ENCODE data around the gene RACK1. TPM values are rescaled to one million over a fixed set of nuclear protein-coding genes. Genes with fewer than 3 reads are reported as not detected.

The RACK1 gene
- total RNA-seq, 1 experiment from 2014 or later, result 1,864 TPM

DNA sequence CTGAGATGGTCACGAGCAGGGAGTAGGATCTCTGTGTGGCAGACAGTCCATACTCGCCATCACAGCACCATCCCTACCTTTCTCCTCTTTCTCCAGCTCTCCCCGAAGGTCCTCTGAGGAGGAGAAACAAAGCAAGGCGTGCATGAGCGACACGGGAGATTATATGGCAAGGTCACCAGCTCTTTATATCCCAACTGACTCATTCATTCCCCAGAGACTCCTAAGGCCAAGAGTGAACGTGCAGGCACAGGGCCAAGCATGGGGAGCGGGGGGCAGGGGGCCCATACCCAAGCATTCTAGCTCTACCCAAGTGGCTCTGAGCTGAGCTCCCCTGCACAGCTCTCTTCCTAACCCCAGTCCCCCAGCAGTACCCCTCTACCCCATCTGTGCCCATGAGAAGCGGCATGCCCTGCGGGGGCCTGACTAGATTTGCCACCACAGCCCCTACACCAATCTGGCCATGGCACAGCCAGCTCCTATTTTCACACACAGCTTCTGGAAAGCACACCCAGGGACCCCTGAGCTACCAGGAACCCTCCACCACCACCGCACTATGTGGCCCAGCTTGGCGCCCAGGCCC is 45.5 kb downstream of the RACK1 start:
- no peak for DNase-seq (ENCODE audit: low read depth)

DNA sequence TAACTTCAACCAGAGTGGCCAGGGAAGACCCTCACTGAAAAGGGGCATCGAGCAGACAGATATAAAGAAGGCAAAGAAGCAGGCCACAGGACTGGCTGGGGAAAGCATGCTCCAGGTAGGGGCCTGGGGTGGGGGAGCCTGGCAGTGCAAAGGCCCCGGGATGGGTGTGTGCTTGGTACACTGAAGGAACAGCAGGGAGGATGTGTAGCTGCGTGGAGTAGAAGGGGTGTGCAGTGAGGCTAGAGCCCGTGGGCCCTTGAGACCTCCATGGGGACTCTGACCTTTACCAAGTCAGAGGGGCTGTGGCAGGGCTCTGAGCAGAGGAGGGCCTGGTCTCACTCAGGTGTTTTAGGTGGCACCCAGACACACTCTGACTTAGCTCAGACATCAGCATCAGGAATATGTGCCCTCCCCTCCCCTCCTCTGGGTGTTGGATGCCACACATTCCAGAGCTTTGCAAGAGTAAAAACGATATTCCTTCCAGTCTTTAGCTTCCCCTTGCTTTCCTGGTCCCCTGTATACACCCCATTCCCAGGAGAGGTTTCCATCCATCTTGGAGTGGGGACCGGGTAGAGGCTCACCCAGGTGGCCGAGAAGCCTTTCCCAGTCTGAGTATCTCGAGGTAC is 46.3 kb downstream of the RACK1 start:
- DNase-seq (ENCODE audit: low read depth), result no peak

- no peak for DNase-seq (ENCODE audit: low read depth)
These were observed 48.4 kb downstream of the RACK1 start for GRCh38 chr5:181195249-181195761.

- no peak for DNase-seq (ENCODE audit: low read depth)
These were observed 49.0 kb downstream of the RACK1 start for GRCh38 chr5:181194489-181195248.

DNA sequence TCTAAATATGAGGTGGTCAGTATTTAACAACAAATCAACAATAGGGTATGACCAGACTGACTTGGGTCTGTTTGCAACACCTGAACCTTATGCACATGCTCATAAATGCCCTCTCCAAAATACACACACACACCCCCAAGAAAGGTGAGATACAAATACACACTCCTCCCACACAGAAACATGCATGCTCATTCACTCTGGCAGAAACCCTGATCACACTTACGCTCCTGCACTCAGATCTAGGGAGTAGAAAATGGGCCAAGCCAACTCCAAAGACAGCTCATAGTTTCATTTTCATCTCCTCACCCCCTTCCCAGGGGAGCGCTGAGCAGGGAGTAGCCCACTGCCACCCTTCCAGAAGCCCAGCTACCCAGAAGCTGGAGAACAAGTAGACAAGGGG is 50.0 kb downstream of the RACK1 start:
- no peak for DNase-seq (ENCODE audit: low read depth)

DNA sequence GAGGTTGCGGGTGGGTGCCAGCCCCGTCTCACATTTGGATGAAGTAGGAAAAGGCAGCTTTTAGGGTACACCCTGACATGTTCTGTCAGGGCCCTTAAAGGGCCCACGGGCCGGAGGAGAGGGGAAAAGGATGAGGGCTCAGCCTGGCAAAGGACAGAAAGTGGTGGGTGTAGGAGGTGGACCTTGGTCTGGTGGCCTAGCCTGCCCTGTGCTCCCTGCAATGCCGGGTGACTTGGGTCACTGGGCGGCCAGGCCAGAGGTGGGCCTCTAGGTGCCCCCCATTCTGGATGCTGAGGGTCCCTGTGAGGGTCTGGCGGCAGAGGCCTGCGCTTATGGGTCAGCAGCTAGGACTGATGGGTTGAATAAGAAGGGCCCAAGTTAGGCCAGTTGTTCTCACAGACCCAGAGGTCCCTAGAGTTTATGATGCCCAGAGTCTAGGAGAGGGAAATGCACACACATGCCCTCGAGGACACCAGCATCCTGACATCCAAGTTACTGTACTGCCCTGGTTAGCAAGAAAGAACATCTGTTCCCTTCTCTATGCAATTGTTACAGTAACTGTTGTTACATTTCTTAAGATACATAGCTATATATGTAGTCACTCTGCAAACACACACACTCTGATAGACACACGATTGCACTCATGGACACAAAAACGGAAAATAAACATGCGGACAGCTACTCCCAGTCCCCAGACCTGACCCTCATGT is 51.2 kb downstream of the RACK1 start:
- no peak for DNase-seq (ENCODE audit: low read depth)

DNA sequence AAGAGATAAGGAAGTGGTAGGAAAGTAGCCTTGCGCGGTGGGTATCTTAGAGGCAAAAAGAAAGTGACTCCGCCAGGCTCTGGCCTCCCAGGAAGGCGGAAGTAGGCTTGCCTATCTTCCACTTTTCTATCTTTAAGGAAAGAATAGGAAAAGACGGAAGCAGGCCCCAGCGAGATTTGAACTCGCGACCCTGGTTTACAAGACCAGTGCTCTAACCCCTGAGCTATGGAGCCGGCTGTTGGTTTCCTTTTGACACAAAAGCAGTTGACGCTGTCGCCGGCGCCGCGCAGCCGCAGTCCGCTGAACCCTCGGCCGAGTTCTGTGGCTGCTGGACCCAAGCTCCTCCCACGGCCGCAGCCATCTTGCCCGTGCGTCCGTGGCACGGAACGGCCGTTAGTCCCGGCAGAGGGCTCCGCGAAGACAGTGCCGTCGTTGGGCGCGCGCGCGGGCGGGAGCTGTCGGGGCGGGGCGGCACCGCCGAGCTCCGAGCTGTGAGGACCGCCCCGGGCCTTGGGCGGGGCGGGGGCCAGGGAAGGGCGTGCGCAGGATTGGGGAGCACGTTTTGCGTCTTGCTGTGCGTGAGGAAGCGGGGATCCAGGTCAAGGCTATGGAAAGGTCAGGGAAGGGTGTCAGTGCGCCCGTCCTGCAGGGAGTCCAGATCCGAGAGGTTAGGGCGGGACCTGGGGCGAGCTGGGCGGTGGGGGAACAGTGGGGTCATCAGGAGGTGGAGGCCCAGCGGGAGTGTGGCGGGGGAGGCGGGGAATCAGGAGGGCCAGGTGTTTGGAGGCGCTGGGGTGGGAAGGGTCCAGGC is 52.0 kb downstream of the RACK1 start:
- DNase-seq (ENCODE audit: low read depth), result peak; percentile 93

- DNase-seq (ENCODE audit: low read depth), result peak; percentile 39
These were observed 52.8 kb downstream of the RACK1 start for GRCh38 chr5:181190711-181191525.

DNA sequence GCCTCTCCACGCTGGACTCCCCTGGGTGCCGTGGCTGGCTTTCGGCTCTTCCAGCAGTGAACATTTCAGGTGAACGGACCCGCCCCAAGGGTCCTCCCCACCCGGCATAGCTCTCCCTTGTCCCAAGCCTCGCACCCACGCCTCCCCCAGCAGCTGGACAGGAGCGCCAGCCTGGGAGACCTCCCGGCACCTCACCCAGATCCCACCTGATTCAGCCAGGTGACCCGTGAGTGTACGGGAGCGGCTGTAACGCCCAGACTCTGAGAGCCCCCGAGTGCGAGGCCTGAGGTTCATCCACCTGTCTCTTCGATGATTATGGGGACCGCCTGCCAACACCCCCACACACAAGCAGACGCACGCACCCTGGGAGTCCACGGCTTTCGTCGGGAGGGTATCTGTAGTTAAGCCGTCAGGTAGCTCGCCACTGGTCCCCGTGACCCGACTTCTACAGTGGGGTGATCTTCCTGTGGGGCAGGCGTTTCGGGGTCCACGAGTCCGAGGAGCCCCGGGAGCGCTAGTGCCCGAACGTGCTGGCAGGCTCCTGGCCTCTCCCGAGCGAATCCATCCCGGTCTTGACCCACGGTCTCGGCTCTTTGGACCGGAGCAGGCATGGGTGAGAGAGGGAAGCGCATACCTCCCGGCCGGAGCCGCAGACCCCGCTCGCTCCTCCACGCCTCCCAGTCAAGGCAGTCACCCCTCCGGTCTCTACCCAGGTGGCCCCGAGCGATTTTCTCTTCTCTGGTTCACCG is 53.6 kb downstream of the RACK1 start:
- no peak for DNase-seq (ENCODE audit: low read depth)

DNA sequence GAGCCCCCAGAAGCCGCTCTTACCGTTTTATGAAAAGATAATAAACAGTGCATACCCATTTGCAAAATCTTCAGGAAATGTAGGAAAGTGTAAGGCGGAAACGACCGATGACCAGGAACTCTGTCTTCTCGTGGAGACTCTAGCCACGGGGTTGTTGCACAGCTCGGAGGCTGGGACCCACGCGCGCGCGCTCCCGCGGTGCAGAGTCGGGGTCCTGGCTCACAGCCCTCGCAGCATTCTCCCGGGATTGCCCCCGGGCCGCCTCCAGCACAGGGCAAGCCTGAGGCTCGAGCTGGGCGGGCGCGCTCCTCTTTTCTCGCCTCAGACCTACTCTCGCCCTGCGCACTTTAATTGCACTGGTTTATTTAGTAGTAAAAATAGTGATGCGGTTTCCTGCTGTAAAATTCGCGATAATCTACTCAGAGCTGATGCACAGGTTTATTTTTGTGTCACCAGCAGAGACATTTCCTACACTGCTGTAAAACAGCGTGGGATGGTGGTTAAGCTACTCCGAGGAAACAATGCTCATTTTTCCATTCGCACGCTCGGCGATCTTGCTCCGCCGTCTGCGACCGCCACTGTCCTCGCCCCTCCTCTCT is 54.2 kb downstream of the RACK1 start:
- peak; percentile 42 for DNase-seq (ENCODE audit: low read depth)

GRCh38 chr5:181188700-181189362 is 54.9 kb downstream of the RACK1 start:
- peak; percentile 76 for DNase-seq (ENCODE audit: low read depth)

GRCh38 chr5:181187500-181188213 is 56.0 kb downstream of the RACK1 start:
- DNase-seq (ENCODE audit: low read depth), result peak; percentile 87

DNA sequence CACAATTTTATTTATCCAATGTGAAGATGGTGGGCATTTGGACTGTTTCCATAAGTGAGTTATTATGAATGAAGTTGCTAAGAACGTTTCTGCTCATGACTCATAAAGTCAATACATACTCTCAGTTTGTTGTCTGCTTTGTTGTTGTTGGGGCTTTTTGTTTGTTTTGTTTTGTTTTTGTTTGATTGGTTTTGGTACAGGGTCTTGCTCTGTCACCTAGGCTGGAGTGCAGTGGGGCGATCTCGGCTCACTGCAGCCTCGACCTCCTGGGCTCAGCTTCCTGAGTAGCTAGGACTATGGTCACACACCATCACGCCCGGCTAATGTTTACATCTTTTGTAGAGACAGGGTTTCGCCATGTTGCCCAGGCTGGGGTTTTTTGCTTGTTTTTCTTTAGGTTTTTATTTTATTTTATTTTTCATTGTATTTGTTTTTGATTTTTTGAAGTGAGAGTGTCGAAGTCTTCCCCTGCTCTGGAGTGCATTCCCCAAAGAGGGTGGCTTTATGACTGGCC is 56.7 kb downstream of the RACK1 start:
- DNase-seq (ENCODE audit: low read depth), result no peak

Other genes starting within 250 kb of the RACK1 start
- not detected in 2 replicates for gene BTNL9, start 203.6 kb downstream of the RACK1 start, total RNA-seq (2014; rRNA removed; shearing (Covaris generic))
- gene OR2V1, start 112.7 kb downstream of the RACK1 start, total RNA-seq (2014; rRNA removed; shearing (Covaris generic)), result not detected in 2 replicates
- not detected in 2 replicates for gene OR2V2, start 96.3 kb downstream of the RACK1 start, total RNA-seq (2014; rRNA removed; shearing (Covaris generic))
- gene TRIM7, start 38.7 kb downstream of the RACK1 start, total RNA-seq (2014; rRNA removed; shearing (Covaris generic)), result 1.6 and 3.2 TPM in 2 replicates
- gene TRIM41, start 20.6 kb downstream of the RACK1 start, total RNA-seq (2014; rRNA removed; shearing (Covaris generic)), result 6.5 and 9.0 TPM in 2 replicates
- 2.2 and 5.7 TPM in 2 replicates for gene TRIM52, start 17.2 kb upstream of the RACK1 start, total RNA-seq (2014; rRNA removed; shearing (Covaris generic))
- gene OR4F3, start 123.4 kb upstream of the RACK1 start, total RNA-seq (2014; rRNA removed; shearing (Covaris generic)), result not detected in 2 replicates

All from M059J (cell line).